HG03280 (cell line): ENCODE data around the gene RPL13.

ENCODE experiments used
- ATAC-seq: cut with Tn5 transposase; IDR thresholded peaks from one replicate; pipeline ENCODE4 v1.9.1; 2021; ENCODE audit warnings: mild to moderate bottlenecking, moderate library complexity; ENCODE audit not compliant: unreplicated experiment

The RPL13 gene

DNA sequence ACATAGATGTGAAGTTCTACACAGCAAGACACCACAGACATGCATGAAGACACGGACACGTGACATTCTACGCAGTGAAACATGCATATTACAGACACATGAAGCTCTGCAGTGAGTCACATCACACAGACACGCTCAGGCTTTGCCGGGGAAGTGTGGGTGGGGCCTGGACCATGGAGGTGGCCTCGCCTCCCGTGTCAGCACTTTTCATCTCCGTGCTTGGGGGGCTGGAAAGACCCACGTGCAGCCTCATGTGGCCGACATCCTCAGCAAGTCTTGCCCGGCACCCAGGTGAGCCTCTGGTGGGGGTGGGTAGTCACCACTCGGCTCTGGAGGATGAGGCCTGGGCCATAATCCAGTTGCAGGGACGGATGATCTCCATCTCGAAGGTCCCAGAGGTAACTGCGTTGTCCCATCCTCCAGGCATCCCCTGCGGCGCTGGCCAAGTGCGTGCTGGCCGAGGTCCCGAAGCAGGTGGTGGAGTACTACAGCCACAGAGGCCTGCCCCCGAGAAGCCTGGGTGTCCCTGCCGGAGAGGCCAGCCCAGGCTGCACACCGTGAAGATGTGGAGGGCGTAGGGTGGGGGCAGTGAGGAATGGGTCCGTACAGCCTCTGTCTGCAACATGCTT lies 35.7 kb downstream of the RPL13 start:
- ATAC-seq: no peak

DNA sequence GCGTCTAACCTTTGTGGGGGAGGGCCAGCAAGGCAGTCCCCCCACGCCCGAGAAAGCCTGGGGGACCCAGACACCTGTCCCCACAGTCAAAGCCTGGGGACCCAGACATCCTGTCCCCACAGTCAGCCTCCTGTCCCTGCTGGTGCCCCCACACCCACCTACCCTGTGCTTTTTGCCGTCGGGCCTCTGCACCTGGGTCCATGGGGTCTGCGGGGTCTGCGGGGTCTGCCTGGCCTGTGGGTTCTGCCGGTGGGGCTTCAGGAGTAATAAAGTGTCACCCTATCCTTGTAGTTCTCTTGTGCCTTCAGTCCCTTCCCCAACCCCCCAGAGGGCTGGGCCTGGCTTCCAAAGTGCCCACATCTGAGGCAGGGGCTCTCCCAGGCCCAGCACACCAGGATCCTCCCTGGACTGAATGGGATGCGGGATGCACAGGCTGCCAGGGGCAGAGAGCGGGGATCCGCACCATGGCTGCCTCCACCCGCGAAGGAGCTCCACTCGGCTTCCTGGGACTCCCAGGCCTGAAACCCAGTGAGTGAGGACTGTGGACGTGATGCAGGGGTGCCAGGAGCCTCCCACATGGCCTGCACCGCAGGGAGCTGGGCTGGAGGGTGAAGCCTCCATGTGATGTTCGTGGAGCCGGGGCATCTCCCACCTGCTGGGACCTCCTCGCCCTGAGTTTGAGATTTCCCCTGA lies 36.6 kb downstream of the RPL13 start:
- no peak for ATAC-seq

DNA sequence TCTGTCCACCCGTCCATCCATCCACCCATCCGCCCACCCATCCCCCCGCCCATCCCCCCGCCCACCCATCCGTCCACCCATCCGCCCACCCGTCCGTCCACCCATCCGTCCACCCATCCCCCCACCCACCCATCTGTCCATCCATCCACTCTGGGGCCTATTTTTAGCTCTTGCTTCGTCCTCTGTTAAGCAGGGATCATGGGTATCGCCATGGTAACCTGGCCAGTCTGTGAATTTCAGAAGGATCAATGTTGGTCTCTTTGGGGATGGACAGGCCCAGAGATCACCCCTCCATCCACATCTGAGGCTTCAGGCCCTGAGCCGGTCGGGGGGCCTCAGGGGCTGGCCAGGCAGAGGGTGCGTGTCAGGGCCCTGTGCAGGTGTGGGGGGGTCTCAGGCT lies 37.7 kb downstream of the RPL13 start:
- ATAC-seq: no peak

DNA sequence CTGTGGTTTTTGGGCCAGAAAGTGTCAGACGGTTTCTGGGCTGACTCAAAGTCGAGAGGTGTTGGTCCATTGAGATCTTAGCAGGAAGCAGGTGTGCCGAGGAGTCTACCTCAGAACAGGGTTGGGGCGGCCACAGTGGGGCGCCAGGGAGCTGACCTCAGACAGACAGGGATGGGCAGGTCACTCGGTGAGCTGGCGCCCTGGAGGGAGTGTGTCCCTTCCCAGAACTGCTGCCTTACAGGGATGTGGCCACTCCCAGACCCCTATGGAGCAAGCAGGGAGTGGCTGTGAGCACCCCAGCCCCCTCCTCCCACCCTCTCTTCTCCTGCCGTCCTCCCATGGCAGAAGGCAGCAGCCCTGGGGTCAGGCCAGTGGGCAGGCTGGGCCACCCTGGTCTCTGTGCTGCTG lies 39.0 kb downstream of the RPL13 start:
- no peak for ATAC-seq

DNA sequence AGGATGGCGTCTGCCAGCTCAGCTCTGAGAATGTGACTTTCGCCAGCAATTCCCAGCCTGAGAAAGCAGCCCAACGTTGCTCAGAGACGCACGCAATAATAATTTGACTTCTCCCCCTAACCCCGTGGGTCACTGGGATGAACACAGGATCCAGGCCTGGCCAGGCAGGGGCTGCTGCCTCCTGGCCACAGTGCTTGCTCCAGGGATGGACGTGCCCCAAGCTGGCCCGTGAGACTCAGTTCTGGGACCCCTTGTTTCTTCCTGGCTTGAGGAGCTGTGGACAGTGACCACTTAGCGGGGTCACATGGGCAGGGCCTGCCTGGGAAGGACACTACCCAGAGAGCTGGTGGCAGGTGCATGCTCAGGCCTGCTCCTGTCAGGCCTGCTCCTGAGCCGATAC lies 39.4 kb downstream of the RPL13 start:
- no peak for ATAC-seq

DNA sequence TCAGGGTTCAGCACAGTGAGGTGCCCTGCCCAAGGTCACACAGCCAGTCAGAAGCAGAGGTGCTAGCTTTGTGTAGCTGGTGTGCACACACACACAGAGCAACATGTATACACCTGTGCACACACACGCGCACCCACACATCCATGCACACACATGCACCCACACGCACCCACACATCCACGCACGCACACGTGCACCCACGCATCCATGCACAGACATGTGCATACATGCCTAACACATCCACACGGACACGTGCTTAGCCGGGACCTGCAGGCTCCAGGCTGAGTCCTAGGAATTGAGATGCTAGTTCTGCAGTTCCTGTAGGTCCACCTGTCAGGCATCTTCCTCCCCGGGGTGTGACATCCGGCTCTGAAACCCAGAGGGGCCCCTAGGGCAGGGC lies 39.9 kb downstream of the RPL13 start:
- ATAC-seq: no peak

DNA sequence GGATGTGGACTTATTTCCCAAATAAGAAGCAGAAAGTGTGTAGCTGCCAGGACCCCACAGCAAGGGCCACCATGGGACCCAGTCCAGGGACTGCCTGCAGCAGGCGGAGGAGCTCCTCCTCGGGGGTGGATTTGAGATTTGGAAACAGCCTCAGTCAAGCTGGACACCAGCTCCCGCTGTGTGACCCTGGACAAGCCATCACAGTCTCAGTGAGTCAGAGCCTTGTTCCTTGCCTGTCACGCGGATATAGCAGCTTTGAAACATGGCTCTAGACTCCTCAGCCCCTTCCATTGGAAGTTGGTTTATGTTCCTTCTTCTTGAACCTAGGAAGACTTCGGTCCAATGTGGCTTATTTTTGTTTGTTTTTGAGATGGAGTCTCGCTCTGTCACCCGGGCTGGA lies 40.5 kb downstream of the RPL13 start:
- no peak for ATAC-seq

DNA sequence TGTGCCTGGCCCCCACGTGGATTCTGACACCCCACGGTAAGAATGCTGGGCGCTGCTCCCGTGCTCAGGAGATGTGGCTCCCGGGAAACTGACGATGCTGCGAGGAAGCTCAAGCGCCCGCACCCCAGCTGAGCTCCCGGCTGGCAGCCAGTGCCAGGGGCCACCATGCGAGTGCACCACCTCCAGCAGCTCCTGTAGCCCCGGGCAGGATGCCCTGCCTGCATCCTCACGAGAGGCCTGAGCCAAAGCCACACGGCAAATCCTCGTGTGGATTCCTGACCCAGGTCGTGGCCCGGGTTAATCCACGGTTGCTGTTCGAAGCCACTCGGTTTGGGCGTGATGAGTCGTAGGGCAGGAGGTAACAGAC lies 41.4 kb downstream of the RPL13 start:
- no peak for ATAC-seq

DNA sequence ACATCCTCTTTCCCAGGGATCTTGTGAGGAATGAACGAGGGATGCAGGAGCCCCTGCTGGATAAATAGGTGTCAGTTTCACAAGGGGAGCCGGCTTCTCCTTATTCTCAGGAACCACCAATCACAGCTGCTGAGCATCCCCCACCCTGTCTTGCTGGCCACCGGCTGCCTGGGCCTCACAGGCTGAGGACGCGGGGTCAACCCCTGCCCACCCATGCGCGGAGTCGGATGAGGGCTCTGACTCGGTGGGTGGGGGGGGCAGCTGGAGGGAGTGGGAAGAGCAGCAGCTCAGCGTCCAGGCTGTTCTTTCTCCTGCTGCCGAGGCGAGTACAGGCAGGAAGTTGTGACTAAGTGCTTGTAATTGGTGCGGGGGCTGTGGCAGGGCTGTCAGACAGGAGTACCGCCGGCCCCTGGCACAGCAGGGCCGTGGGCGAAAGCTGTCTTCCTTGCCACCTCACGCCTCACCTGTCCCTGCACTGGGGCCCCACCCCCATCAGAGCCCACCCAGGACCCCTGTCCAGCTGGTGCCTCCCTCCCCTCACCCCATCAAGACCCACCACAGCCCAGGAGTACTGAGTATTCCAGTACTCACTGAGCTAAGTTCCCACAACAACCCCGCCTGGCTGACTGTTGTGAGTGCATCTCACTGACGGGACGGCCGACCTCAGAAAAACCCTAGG lies 41.9 kb downstream of the RPL13 start:
- ATAC-seq: no peak

DNA sequence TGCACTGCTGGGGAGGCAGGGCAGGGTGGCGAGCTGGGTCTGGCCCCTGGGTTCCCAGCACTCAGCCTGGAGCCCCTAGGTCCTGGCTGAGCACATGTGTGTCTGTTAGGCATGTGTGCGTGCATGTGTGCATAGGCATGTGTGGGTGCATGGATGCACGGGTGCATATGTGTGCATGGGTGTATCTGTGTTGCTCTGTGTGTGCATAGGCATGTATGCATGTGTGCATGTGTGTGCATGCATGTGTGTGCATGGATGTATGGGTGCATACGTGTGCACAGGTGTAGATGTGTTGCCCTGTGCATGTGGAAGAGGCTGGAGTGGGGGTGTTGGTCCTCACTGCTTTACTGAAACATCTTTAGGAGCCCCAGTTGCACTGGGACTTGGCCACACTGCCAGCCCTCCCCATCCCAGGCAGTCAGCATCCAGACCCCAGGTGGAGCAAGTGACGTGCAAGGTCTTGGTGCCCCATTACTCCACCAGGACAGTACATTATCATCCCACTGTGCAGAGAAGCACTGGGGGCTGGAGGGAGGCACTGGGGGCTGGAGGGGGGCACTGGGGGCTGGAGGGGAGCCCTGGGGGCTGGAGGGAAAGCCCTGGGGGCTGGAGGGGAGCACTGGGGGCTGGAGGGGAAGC lies 42.6 kb downstream of the RPL13 start:
- no peak for ATAC-seq

DNA sequence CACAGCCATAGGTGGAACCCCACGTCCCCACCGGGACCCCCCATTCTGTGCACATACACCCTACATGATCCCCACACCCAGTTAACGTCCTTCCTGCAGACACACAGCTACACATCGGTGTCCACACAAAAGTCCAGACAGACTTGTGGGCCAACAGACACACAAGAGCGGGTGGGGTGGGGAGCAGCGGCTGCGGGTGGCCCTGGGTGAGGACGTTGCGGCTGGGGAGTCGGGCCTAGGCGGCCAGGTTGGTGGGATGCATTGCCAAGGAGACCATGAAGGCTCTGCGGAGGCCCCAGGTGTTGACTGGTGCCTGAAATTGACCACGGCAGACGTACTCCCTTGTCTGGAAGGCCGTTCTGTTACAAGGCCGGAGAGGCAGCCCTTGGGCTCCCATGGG lies 44.3 kb downstream of the RPL13 start:
- ATAC-seq: no peak

DNA sequence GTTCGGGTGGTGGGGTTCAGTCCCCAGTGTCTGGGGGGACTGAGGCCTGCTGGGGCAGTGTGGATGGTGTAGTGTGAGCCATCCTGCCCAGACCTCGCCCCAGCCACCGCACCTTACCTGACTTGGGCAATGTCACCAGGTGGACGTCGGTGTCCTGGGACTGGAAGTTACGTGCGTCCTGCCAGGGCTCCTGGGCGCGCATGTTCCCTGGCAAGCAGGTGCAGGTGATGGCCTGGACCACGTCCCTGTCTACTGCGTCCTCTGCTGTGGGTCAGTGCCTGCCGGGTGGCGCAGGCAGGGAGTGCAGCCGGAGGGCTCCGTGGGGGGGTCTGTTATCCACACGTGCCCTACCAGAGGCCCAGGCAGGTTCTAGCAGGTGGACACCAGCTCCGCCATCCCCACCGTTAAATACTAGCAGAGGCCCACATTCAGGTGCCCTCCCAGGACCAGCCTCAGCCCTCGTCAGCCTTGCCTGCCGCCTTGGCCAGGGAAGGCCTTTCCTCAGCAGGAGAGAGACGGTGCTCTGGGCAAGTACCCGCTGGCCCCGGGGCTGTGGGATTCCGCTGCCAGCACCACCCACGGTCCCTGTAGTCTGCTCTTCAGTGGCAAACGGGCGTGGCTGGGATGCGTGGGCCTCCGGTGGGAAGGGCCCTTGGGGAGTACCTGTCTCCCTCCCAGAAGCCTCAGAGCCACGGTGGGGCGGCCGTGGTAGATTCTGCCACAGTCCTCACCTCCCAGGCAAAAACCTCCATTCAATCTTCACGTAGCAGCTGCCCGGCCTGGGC lies 44.9 kb downstream of the RPL13 start:
- no peak for ATAC-seq

DNA sequence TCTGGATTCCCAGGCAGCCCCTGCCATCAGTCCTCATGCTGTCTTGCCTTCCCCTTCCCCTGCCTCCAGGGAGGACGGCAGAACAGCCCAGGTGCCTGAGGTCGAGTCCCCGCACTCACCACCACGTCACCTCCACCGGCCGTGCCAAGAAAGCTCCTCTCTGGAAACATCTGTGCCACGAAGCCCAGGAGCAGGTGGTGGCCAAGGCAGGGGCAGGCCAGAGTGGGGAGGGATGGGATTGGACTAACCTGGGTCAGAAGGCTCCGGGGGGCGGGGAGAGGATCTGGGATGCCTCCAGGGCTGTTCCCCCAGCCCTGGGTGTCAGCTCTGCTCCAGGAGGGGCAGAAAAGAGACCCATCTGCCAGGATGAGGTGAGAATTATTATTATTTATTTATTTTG lies 45.5 kb downstream of the RPL13 start:
- ATAC-seq: no peak

DNA sequence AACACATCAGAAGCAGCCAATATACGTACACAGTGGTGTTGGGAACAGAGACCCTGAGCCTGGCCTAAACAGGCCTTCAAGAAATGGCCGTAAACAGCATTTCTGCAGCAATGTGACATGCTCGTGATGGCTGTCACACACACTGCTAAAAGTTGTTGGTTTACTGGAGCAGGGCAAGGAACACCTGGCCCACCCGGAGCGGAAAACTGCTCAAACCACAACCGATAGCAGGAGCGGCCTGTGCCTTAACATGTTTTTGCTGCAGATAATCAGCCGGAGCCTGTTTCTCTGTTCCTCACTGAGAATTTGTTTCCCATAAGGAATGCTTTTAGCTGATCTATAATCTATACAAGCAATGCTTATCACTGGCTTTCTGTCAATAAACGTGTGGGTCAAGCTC lies 47.0 kb downstream of the RPL13 start:
- no peak for ATAC-seq

DNA sequence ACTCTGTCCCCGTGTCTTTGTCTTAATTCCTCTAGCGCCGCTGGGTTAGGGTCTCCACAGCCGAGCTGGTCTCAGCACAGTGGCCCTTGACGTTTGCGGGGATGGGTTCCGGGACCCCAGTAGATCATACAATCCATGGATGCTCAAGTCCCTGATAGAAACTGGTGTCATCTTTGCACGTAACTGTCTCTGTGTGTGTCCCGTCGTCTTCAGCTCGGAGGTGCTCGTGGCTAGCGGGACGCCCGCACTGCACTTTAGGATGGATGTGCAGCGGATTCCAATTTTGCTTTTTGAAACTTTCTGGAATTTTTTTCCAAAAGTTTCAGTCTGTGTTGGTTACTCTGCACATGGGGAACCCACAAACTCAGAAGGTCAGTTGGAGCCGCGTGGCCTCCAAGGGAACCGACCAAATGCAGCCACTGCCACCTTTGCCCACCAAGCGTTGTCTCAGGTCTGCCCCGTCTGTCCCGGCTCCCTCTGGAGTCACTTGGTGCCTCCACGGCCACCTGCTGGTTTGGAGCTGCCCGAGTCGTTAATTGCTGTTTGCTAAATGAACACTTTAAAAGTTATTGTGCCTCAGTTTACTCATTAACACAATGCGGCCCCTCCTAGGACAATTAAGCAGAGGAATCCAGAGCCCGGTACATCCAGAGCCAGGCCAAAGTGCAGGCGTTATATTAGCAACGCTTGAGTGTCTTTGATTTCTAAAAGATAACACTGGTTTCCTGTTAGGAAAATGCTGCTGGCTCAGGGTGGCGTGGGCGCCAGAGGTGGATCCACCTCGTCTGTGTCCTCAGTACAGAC lies 47.7 kb downstream of the RPL13 start:
- ATAC-seq: no peak

DNA sequence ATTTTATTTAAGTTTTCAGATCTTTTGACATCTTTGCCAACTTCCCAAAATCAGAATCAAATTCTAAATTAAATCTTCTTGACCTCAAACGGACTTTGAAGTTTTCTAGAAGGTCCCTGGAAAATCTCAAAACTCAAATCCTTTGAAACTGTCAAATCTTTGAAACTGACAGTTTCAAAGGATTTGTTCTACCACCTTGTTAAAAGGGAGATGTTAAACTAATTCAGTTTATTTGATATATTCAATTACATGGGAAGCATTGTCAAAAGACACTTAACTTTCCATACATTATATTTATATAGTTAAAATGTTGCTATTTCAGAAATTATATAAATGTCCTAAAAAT lies 49.6 kb downstream of the RPL13 start:
- ATAC-seq: no peak

DNA sequence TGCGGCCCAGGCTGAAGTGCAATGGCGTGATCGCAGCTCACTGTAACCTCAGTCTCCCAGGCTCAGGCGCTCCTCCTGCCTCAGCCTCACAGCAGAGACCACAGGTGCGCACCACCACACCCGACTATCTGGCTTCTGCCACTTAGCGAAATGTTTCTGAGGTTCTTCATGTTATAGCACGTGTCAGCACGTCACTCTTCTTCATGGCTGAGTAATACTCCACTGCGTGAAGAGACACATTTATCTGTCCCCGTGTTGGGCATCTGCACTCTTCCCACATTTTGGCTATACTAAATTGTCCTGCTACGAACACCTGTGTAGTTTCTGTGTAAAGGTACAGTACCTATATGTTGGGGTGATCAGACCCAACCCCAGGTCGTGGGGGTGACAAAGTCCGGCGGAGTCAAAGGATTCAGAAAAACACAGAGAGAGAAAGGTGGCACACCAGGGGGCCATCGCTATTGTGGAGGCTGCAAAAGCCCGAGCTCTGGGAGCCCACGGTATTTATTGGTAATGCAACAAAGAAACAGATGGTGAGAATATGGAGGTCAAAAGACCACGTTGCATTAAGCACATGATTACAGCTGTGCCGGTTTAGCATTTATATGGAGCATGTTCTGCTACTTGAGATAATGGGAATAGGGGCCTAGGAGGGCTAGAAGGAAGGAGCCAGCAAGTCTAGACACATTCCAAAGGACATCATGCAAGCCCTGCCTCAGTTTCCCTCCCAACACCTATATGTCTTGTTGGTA lies 52.1 kb downstream of the RPL13 start:
- ATAC-seq: no peak

DNA sequence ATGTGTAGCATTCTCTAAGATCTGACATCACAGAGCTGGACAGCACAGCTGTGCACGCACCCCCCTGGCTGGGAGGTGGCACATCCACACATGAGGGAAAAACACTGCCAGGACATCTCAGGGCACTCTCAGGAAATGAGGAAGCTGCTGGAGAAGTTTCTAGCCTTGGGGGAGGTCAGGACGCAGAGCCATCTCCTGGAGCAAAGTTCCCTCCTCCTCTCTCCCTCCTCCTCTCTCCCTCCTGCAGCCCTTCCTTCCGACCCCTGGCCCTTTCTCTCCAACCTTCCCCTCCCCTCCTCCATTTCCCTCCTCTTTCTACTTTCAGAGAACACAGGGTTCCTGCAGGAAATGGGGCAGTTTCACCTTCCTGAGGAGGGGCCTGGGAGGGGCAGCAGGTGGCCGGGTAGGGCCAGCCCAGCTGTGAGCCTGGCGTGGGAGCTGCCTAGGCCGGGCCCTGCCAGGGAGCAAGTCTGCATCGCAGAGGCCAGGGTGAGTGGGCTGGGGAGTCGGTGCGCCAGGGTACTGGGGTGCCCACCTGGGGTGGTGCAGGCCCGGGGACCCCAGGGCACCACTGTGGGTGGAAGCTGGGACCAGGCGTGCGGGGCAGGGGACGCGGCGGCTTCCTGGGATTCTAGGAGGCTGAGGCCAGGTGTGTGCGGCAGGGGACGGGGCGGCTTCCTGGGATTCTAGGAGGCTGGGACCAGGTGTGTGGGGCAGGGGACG lies 52.9 kb downstream of the RPL13 start, which contains the start of gene DPEP1:
Gene DPEP1, plus strand, starts transcription at position 412 of the 723 bp plus-strand sequence. CDS start 16,769 bp downstream, outside the sequence.
- ATAC-seq: no peak

DNA sequence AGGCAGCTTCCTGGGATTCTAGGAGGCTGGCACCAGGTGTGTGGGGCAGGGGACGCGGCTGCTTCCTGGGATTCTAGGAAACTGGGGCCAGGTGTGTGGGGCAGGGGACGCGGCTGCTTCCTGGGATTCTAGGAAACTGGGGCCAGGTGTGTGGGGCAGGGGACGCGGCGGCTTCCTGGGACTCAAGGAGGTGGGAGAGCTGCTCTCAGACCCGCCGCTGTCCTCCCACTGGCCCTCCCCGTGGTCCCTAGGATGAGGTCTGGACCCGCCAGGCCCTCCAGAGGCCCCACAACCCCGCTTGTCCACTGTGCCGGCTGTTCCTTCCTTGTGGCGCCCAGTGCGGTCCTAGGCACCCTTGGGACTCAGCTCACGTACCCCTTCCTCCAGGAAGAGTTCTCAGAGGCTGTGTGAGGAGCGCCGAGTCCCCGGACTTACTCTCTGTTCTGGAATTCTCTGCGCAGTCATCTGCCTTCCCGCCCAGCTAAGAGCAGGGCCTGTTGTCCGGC lies 53.5 kb downstream of the RPL13 start:
- no peak for ATAC-seq
